Measurements from ENCODE around the gene NELL1. TPM values are rescaled to one million over a fixed set of nuclear protein-coding genes. Genes with fewer than 3 reads are reported as not detected.

Gene NELL1
- total RNA-seq, 4 donors from 2014 or later: 0.27 TPM; not detected in 3

- H3K36me3 ChIP-seq: no peaks in the 10 kb centered on the region
- DNase-seq: no peak
- H3K27ac ChIP-seq: no peak overlapping the region
- in situ Hi-C loops (cut with MboI; ENCODE audit: low pct_ligation_motif_present in 1 of 4, low pct_unique_long_range_greater_than_20kb in 1 of 4, low sequenced_read_pairs in 3 of 4) (no loop called here), intact Hi-C loops (cut with DNase I; ENCODE audit: low total_unique reads) (no loop called here)
- TF ChIP-seq EP300 (IDR thresholded peaks at IDR 0.05; ENCODE audit: low read depth) (no peak), POLR2AphosphoS5 (IDR thresholded peaks at IDR 0.05) (no peak)
- H3K4me1 ChIP-seq: no peaks in the 10 kb centered on the region
- no peak overlapping the region for H3K4me3 ChIP-seq
- H3K27me3 ChIP-seq: no peaks in the 10 kb centered on the region
- H3K9me3 ChIP-seq: no peaks in the 10 kb centered on the region
These were observed 419.5 kb downstream of the NELL1 start for GRCh38 chr11:21088930-21089329.

- WGBS, 2 donors (ENCODE audit: low coverage in 1 of 2): 85 to 89% methylated on average over 2 of the region's 2 CpGs
- Histone ChIP-seq H3K27me3 (no peaks in the 10 kb centered on the region), H3K4me3 (no peak overlapping the region), H3K36me3 (no peaks in the 10 kb centered on the region), H3K4me1 (no peaks in the 10 kb centered on the region), H3K9me3 (no peaks in the 10 kb centered on the region), H3K27ac (no peak overlapping the region)
- in situ Hi-C loops (cut with MboI; ENCODE audit: low pct_ligation_motif_present in 1 of 4, low pct_unique_long_range_greater_than_20kb in 1 of 4, low sequenced_read_pairs in 3 of 4): no loop called here
- TF ChIP-seq EP300 (IDR thresholded peaks at IDR 0.05; ENCODE audit: low read depth) (no peak), POLR2A (IDR thresholded peaks at IDR 0.05) (no peak), POLR2AphosphoS5 (IDR thresholded peaks at IDR 0.05) (no peak), CTCF (IDR thresholded peaks at IDR 0.05) (no peak)
- intact Hi-C loops (cut with DNase I; ENCODE audit: low total_unique reads): no loop called here
- no peak for DNase-seq
These were observed 435.3 kb downstream of the NELL1 start for GRCh38 chr11:21104641-21105040.

- in situ Hi-C loops (cut with MboI; ENCODE audit: low pct_ligation_motif_present in 1 of 4, low pct_unique_long_range_greater_than_20kb in 1 of 4, low sequenced_read_pairs in 3 of 4): no loop called here
These were observed 436.0 kb downstream of the NELL1 start for GRCh38 chr11:21105196-21105917.

GRCh38 chr11:21109341-21109740, 440.0 kb downstream of the NELL1 start:
- in situ Hi-C loops (cut with MboI; ENCODE audit: low pct_ligation_motif_present in 1 of 4, low pct_unique_long_range_greater_than_20kb in 1 of 4, low sequenced_read_pairs in 3 of 4): no loop called here
- no peak for TF ChIP-seq POLR2A (IDR thresholded peaks at IDR 0.05)
- TF ChIP-seq EP300 (IDR thresholded peaks at IDR 0.05; ENCODE audit: low read depth): no peak
- TF ChIP-seq POLR2AphosphoS5 (IDR thresholded peaks at IDR 0.05): no peak
- TF ChIP-seq CTCF (IDR thresholded peaks at IDR 0.05): no peak
- H3K4me1 ChIP-seq: no peaks in the 10 kb centered on the region
- no peaks in the 10 kb centered on the region for H3K36me3 ChIP-seq
- no peak overlapping the region for H3K27ac ChIP-seq
- WGBS, 2 donors (ENCODE audit: low coverage in 1 of 2): 91% methylated on average over 2 of the region's 2 CpGs; no CpG with 5 or more reads in 1 of the 2 donors
- DNase-seq: no peak
- no peaks in the 10 kb centered on the region for H3K9me3 ChIP-seq
- no peak overlapping the region for H3K4me3 ChIP-seq
- no peaks in the 10 kb centered on the region for H3K27me3 ChIP-seq
- intact Hi-C loops (cut with DNase I; ENCODE audit: low total_unique reads): no loop called here

More at GRCh38 chr11:21105196-21105917, 436.0 kb downstream of the NELL1 start:
- Histone ChIP-seq H3K36me3 (no peaks in the 10 kb centered on the region), H3K4me3 (no peak overlapping the region), H3K27ac (no peak overlapping the region), H3K9me3 (no peaks in the 10 kb centered on the region), H3K27me3 (no peaks in the 10 kb centered on the region), H3K4me1 (no peaks in the 10 kb centered on the region)
- WGBS, 2 donors (ENCODE audit: low coverage in 1 of 2): 49% methylated on average over 5 of the region's 5 CpGs; no CpG with 5 or more reads in 1 of the 2 donors
- no peak for TF ChIP-seq POLR2AphosphoS5 (IDR thresholded peaks at IDR 0.05)
- no peak for TF ChIP-seq EP300 (IDR thresholded peaks at IDR 0.05; ENCODE audit: low read depth)
- TF ChIP-seq POLR2A (IDR thresholded peaks at IDR 0.05): no peak
- no peak for TF ChIP-seq CTCF (IDR thresholded peaks at IDR 0.05)
- intact Hi-C loops (cut with DNase I; ENCODE audit: low total_unique reads): no loop called here
- no peak for DNase-seq

- no peaks in the 10 kb centered on the region for H3K36me3 ChIP-seq
- no peaks in the 10 kb centered on the region for H3K27me3 ChIP-seq
- no peak for TF ChIP-seq POLR2AphosphoS5 (IDR thresholded peaks at IDR 0.05)
- no peak for TF ChIP-seq EP300 (IDR thresholded peaks at IDR 0.05; ENCODE audit: low read depth)
- no peak for TF ChIP-seq POLR2A (IDR thresholded peaks at IDR 0.05)
- TF ChIP-seq CTCF (IDR thresholded peaks at IDR 0.05): no peak
- H3K9me3 ChIP-seq: no peaks in the 10 kb centered on the region
- in situ Hi-C loops (cut with MboI; ENCODE audit: low pct_ligation_motif_present in 1 of 4, low pct_unique_long_range_greater_than_20kb in 1 of 4, low sequenced_read_pairs in 3 of 4): no loop called here
- no peak for DNase-seq
- WGBS, 2 donors (ENCODE audit: low coverage in 1 of 2): 90 to 100% methylated on average over 1 of the region's 1 CpG
- no peak overlapping the region for H3K4me3 ChIP-seq
- no peaks in the 10 kb centered on the region for H3K4me1 ChIP-seq
- intact Hi-C loops (cut with DNase I; ENCODE audit: low total_unique reads): no loop called here
- no peak overlapping the region for H3K27ac ChIP-seq
These were observed 441.0 kb downstream of the NELL1 start for GRCh38 chr11:21110415-21110814.

Measured in transverse colon (tissue), 4 donors.